DOHH2 (cell line): Measurements from ENCODE around the gene GMDS.

Source experiments
- EZH2phosphoT487 ChIP-seq: fragments of 200-600 bp; sonication (generic); IDR thresholded peaks from 2 replicates; pipeline ENCODE4 v1.6.1; 2017; ENCODE audit warnings: borderline replicate concordance, mild to moderate bottlenecking, antibody characterized with exemption, low read length, moderate library complexity, mixed read lengths
- TF ChIP-seq, protein P1 (sequence below): fragments of 200-600 bp; sonication (generic); IDR thresholded peaks from one replicate; pipeline ENCODE4 v1.5.1; 2014; ENCODE audit warnings: antibody characterized with exemption, mild to moderate bottlenecking, low read depth, low read length; ENCODE audit not compliant: poor library complexity, severe bottlenecking

DNA sequence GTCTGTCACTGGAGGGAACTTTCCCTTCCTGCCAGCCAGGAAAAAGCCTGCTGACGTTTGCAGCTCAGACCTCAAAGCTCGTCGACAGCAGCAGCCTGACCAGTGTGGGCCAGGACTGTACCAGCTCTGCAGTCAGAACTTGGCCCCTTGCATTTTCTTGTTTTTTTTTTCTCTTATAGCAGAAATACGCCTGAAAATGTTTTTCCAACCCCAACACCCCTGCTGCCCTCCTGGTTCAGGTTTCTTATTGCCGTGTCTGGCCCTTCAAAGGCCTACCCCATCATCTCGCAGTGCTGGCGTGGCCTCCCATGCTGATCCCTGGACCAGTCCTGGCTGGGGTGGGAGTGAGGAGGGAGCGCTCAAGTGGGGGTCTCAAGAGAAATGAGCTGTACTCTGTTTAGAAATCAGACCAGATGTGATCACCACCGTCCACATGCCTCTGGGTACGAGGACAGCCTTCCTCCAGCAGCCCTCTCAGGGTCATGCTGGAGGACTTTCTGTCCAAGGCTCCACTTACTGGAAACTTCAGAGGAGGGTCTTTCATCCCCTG lies 466.6 kb downstream of the GMDS start:
- TF ChIP-seq, protein P1, sequence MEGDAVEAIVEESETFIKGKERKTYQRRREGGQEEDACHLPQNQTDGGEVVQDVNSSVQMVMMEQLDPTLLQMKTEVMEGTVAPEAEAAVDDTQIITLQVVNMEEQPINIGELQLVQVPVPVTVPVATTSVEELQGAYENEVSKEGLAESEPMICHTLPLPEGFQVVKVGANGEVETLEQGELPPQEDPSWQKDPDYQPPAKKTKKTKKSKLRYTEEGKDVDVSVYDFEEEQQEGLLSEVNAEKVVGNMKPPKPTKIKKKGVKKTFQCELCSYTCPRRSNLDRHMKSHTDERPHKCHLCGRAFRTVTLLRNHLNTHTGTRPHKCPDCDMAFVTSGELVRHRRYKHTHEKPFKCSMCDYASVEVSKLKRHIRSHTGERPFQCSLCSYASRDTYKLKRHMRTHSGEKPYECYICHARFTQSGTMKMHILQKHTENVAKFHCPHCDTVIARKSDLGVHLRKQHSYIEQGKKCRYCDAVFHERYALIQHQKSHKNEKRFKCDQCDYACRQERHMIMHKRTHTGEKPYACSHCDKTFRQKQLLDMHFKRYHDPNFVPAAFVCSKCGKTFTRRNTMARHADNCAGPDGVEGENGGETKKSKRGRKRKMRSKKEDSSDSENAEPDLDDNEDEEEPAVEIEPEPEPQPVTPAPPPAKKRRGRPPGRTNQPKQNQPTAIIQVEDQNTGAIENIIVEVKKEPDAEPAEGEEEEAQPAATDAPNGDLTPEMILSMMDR, result no peak
- no peak for TF ChIP-seq EZH2phosphoT487
